ENCODE results near the gene RAD51B. TPM values are rescaled to one million over a fixed set of nuclear protein-coding genes. Genes with fewer than 3 reads are reported as not detected.

RAD51B gene
- total and polyA plus RNA-seq, 9 donors: 21.6 to 70.1 (median 35.1) TPM

DNA sequence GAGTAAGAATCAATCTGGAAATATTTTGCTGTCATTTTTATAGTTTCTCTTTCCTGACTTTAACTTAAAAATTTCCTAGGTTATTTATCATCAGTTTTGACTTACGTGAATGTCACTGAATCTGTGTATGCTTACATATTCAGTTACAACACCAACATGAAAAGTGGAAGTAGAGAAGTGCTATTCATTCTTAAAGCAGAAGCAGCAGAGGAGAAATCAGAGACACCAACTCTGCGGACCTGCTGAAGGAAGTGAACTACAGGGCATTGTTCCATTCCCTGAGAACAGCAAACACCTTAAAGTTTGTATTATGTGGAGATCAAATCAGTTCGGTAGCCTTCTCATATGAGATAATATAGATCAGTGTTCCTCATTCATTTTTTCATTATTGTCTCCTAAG lies 34.1 kb downstream of the RAD51B start:
- no peaks in the 10 kb centered on the region for H3K27me3 ChIP-seq
- H3K9me3 ChIP-seq: no peaks in the 10 kb centered on the region
- no peak overlapping the region for H3K4me3 ChIP-seq
- H3K36me3 ChIP-seq: no peaks in the 10 kb centered on the region
- no peaks in the 10 kb centered on the region for H3K4me1 ChIP-seq (ENCODE audit: insufficient read depth)
- TF ChIP-seq POLR2A (IDR thresholded peaks at IDR 0.05) (no peak), EP300 (IDR thresholded peaks at IDR 0.05) (no peak)
- TF ChIP-seq, protein P1, sequence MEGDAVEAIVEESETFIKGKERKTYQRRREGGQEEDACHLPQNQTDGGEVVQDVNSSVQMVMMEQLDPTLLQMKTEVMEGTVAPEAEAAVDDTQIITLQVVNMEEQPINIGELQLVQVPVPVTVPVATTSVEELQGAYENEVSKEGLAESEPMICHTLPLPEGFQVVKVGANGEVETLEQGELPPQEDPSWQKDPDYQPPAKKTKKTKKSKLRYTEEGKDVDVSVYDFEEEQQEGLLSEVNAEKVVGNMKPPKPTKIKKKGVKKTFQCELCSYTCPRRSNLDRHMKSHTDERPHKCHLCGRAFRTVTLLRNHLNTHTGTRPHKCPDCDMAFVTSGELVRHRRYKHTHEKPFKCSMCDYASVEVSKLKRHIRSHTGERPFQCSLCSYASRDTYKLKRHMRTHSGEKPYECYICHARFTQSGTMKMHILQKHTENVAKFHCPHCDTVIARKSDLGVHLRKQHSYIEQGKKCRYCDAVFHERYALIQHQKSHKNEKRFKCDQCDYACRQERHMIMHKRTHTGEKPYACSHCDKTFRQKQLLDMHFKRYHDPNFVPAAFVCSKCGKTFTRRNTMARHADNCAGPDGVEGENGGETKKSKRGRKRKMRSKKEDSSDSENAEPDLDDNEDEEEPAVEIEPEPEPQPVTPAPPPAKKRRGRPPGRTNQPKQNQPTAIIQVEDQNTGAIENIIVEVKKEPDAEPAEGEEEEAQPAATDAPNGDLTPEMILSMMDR (IDR thresholded peaks at IDR 0.05): no peak
- WGBS, 3 donors: 85 to 91% (median 91%) methylated on average over 3 of the region's 3 CpGs
- H3K27ac ChIP-seq: no peak overlapping the region
- DNase-seq: no peak
- intact Hi-C loops (cut with DNase I): no loop called here

DNA sequence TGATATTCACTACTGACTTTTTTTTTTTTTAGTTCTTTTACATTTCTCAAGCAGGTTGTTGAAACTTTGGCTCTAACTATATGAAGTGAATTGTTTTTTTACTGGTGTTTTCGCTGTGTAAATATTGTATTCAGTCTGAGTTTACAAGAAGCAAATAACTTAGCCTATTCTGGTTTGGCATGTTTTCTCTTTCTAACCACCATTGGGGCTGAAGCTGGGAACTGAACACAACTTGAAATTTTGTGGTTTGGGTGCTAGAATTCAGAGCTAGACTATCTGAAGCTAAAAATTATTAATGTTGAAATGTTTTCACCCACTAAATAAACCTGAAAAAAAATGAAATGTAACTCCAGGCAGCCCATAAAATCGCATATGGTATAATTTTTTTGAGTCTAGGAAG lies 37.2 kb downstream of the RAD51B start:
- intact Hi-C loops (cut with DNase I): no loop called here
- H3K27ac ChIP-seq: peak overlapping the region in 1 of 2 donors; percentile 4
- H3K4me1 ChIP-seq (ENCODE audit: insufficient read depth): peaks cover 2% of the 10 kb centered on the region
- H3K36me3 ChIP-seq: no peaks in the 10 kb centered on the region
- DNase-seq: no peak
- H3K9me3 ChIP-seq: no peaks in the 10 kb centered on the region
- 26 to 44% (median 28%) methylated on average over 2 of the region's 2 CpGs for WGBS, 3 donors
- no peaks in the 10 kb centered on the region for H3K27me3 ChIP-seq
- TF ChIP-seq EP300 (IDR thresholded peaks at IDR 0.05): no peak
- TF ChIP-seq, protein P1 (IDR thresholded peaks at IDR 0.05): no peak
- no peak for TF ChIP-seq POLR2A (IDR thresholded peaks at IDR 0.05)
- no peak overlapping the region for H3K4me3 ChIP-seq

DNA sequence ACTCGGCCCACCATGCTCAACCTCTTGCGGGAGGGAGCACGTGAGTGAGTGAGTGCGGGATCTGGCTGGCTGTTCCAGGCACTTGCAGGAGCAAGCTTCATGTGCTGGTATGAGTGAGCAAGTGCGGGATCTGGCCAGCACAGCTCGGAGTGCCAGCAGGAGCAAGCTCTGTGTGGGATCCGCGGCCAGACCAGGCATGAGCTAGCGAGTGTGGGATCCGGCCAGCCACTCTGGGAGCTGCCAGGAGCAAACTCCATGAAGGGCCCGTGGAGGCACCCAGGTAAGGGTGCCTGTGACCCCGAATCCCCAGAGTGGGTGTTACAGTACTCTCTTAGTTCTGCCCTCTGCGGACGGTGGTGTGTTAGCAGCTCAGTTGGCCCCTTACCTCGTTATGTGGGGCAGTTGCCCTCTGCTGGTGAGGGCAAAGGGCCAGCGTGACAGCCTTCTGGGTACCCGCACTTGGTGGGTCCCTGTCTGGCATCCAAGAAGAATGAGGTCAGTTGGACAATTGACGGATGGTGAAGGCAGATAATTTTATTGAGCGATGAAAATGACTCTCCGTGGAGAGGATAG lies 38.3 kb downstream of the RAD51B start:
- H3K36me3 ChIP-seq: no peaks in the 10 kb centered on the region
- H3K27me3 ChIP-seq: no peaks in the 10 kb centered on the region
- no peak overlapping the region for H3K27ac ChIP-seq
- no peaks in the 10 kb centered on the region for H3K9me3 ChIP-seq
- DNase-seq: no peak
- H3K4me1 ChIP-seq (ENCODE audit: insufficient read depth): peaks cover 2% of the 10 kb centered on the region
- H3K4me3 ChIP-seq: no peak overlapping the region
- TF ChIP-seq, protein P1 (IDR thresholded peaks at IDR 0.05): no peak
- no peak for TF ChIP-seq EP300 (IDR thresholded peaks at IDR 0.05)
- TF ChIP-seq POLR2A (IDR thresholded peaks at IDR 0.05): no peak
- intact Hi-C loops (cut with DNase I): no loop called here
- WGBS, 3 donors: 88 to 95% (median 91%) methylated on average over 20 of the region's 20 CpGs

DNA sequence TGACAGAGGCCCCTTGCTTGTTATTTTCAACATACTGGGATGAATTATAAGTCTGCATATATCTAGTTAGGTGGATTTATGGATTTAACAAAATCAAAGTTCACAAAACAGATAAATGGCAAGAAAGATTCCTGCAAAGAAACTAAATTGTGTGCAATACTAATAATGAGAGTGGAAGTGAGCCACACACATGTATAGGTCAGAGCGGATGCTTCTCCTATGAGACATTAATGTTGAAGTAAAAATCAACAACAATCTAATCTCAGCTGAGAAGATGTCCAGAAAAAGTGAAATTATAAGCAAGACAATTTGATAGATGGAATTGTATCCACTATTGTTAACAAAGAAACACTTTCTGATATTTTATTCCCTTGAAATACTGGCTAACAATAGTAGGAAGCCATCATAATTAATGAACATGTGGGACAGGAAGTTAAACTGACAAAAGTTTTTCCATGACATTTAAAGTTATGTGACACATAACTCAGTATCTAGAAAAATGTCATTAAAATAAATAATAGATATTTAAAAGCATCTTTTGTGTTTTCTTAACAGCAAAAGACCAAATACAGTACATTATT lies 39.7 kb downstream of the RAD51B start:
- no peak overlapping the region for H3K27ac ChIP-seq
- WGBS, 3 donors: 92 to 100% (median 94%) methylated on average over 1 of the region's 1 CpG
- H3K27me3 ChIP-seq: no peaks in the 10 kb centered on the region
- H3K36me3 ChIP-seq: no peaks in the 10 kb centered on the region
- H3K4me3 ChIP-seq: no peak overlapping the region
- H3K9me3 ChIP-seq: no peaks in the 10 kb centered on the region
- no peak for TF ChIP-seq POLR2A (IDR thresholded peaks at IDR 0.05)
- no peak for TF ChIP-seq EP300 (IDR thresholded peaks at IDR 0.05)
- TF ChIP-seq, protein P1 (IDR thresholded peaks at IDR 0.05): no peak
- DNase-seq: no peak
- intact Hi-C loops (cut with DNase I): no loop called here
- peaks cover 2% of the 10 kb centered on the region for H3K4me1 ChIP-seq (ENCODE audit: insufficient read depth)

All from ovary (tissue), 9 donors.